Memory B cell (primary cell): ENCODE measurements around the gene DNAH12.
"Not testable (repeated sequence)": the region's sequence is repeated elsewhere in the genome, so short reads cannot be mapped to it uniquely, and the experiment has no call there.

Source experiments
- ATAC-seq: fragments of 150-1000 bp; cut with Tn5 transposase; 2 replicates; pipeline ENCODE4 v1.10.0; 2021; ENCODE audit warnings: low read depth, mild to moderate bottlenecking, moderate library complexity
- DNase-seq, 2 donors: peaks; one replicate each; pipeline ENCODE4 v3.0.0; 2022; ENCODE audit warnings: low spot score in 2 of 2
- H3K27ac Mint-ChIP-seq: one replicate; pipeline ENCODE4 v1.8.0; 2022; ENCODE audit warnings: mild to moderate bottlenecking, moderate library complexity, mixed read lengths
- H3K27me3 Mint-ChIP-seq: one replicate; pipeline ENCODE4 v1.8.0; 2022; ENCODE audit warnings: mixed read lengths
- H3K36me3 Mint-ChIP-seq: one replicate; pipeline ENCODE4 v1.8.0; 2022; ENCODE audit warnings: mild to moderate bottlenecking, mixed read lengths
- H3K4me1 Mint-ChIP-seq: one replicate; pipeline ENCODE4 v1.8.0; 2022; ENCODE audit warnings: mixed read lengths
- H3K4me3 Mint-ChIP-seq: one replicate; pipeline ENCODE4 v1.8.0; 2022; ENCODE audit warnings: mild to moderate bottlenecking, moderate library complexity, mixed read lengths
- H3K9me3 Mint-ChIP-seq: one replicate; pipeline ENCODE4 v1.8.0; 2022; ENCODE audit warnings: mixed read lengths

The DNAH12 gene

GRCh38 chr3:57556459-57557084, 12.4 kb upstream of the DNAH12 start:
- Mint-ChIP-seq H3K9me3 (no peaks in the 10 kb centered on the region), H3K4me1 (peaks cover 21% of the 10 kb centered on the region), H3K27ac (peak overlapping the region; percentile 100), H3K4me3 (peak overlapping the region; percentile 99), H3K27me3 (no peaks in the 10 kb centered on the region), H3K36me3 (peaks cover 8% of the 10 kb centered on the region)
- ATAC-seq (peak; percentile 40), DNase-seq (peak in 1 of 2 donors; percentile 28)

DNA sequence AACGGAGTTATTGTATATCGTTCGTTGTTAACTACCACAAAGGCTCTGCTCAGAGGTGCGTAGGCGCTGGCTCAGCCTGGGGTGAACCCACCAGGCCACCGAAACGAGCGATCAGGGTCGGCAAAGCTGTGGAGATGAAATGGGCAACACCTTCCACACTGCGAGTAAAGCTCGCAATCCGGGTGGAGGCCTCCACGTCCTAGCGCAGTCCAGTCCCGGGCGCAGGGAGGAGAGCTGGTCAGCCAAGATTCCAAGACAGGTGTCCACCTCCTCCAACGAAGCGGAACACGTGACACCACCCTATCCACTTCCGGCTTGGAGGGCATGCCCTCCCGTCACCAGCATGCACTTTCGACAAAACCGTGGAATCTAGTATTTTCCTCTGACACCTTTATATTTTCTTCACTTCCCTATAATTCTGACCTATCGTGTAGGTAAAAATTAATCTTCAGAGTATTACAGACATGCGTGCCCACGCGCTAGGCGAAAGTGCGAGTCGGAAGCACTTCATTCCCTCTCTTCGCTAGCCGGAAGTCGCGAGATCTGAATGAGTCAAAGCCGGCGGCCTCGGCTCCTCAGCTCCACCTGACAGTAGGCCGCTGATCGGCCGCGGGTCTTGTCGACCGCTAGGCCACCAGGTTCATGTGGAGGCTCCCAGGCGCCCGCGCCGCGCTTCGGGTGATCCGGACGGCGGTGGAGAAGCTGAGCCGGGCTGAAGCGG, 11.8 kb upstream of the DNAH12 start, which contains the start of gene PDE12:
Gene PDE12 (plus strand): TSS at position 537 of the 721 bp plus-strand sequence. CDS start 106 bp downstream, at position 643.
- H3K4me1 Mint-ChIP-seq: peaks cover 21% of the 10 kb centered on the region

DNA sequence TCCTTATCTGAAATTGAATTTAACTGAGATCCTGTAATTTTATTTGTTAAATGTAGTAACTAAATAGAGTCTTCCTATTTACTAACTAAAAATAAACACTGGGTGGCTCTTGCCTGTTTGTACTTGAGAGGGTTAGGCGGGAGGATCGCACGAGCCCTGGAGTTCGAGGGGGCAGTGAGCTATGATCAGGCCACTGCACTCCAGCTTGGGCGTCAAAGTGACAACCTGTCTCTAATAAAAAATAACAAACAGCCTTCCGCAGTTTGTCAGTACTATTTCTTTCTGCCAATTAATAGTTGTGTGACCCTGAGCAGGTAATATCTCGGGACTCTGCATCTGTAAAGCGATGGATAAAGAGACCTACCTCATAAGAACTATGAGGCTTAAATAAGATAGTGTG, 11.2 kb upstream of the DNAH12 start:
- H3K4me1 Mint-ChIP-seq: peaks cover 21% of the 10 kb centered on the region
- ATAC-seq: no peak
- H3K36me3 Mint-ChIP-seq: peaks cover 6% of the 10 kb centered on the region
- peak overlapping the region; percentile 99 for H3K4me3 Mint-ChIP-seq
- peak overlapping the region; percentile 100 for H3K27ac Mint-ChIP-seq
- H3K27me3 Mint-ChIP-seq: no peaks in the 10 kb centered on the region
- H3K9me3 Mint-ChIP-seq: no peaks in the 10 kb centered on the region
- DNase-seq: no peak

More for the DNA sequence above, 11.8 kb upstream of the DNAH12 start, which contains the start of gene PDE12:
- Mint-ChIP-seq H3K36me3 (peaks cover 8% of the 10 kb centered on the region), H3K27ac (peak within 1 kb of the TSS; percentile 100), H3K4me3 (peak within 1 kb of the TSS; percentile 99), H3K9me3 (no peaks in the 10 kb centered on the region), H3K27me3 (no peaks in the 10 kb centered on the region)
- DNase-seq (peak; percentile 79 to 88), ATAC-seq (peak; percentile 80)

GRCh38 chr3:57546616-57547015, 2.5 kb upstream of the DNAH12 start:
- Mint-ChIP-seq H3K36me3 (no peaks in the 10 kb centered on the region), H3K4me1 (peaks cover 9% of the 10 kb centered on the region), H3K4me3 (no peak overlapping the region), H3K27me3 (no peaks in the 10 kb centered on the region), H3K9me3 (no peaks in the 10 kb centered on the region), H3K27ac (no peak overlapping the region)
- ATAC-seq: no peak
- no peak for DNase-seq

- no peak overlapping the region for H3K4me3 Mint-ChIP-seq
- no peaks in the 10 kb centered on the region for H3K27me3 Mint-ChIP-seq
- DNase-seq (no peak), ATAC-seq (no peak)
- peaks cover 9% of the 10 kb centered on the region for H3K4me1 Mint-ChIP-seq
- H3K9me3 Mint-ChIP-seq: no peaks in the 10 kb centered on the region
- H3K36me3 Mint-ChIP-seq: no peaks in the 10 kb centered on the region
- no peak overlapping the region for H3K27ac Mint-ChIP-seq
Observed at GRCh38 chr3:57545636-57546268, 1.6 kb upstream of the DNAH12 start.

- H3K4me1 Mint-ChIP-seq: no peaks in the 10 kb centered on the region
- H3K9me3 Mint-ChIP-seq: peaks cover 1% of the 10 kb centered on the region
- H3K27me3 Mint-ChIP-seq: no peaks in the 10 kb centered on the region
- no peaks in the 10 kb centered on the region for H3K36me3 Mint-ChIP-seq
- ATAC-seq: no peak
- H3K4me3 Mint-ChIP-seq: no peak overlapping the region
- no peak for DNase-seq
- no peak overlapping the region for H3K27ac Mint-ChIP-seq
Observed at GRCh38 chr3:57538465-57538864, 5.7 kb downstream of the DNAH12 start.

DNA sequence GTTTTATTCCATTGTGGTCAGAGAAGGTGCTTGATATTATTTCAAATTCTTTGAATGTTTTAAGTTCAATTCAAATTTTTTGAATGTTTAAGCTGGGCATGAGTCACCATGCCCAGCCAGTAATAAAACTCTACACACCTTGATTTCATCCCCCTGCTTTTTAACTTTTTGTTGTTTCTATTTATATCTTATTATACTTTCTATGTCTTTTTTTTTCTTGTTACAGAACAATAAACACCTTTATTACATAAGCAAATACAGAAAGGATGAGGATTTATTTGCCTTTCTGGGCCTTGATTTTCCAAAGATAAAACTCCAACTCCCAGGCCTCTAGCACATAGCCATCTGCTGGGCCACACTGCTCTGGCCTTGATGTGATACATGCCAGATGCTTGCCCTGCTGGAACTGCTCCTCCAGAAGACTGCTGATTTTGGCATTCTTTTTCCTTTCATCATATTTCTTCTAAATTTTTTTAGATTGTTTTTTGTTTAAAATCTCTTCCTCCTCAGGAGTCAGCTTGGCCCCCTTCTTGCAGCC, 14.0 kb downstream of the DNAH12 start:
- Mint-ChIP-seq H3K27me3 (no peaks in the 10 kb centered on the region), H3K4me3 (no peak overlapping the region), H3K9me3 (peaks cover 1% of the 10 kb centered on the region), H3K4me1 (no peaks in the 10 kb centered on the region), H3K27ac (no peak overlapping the region), H3K36me3 (no peaks in the 10 kb centered on the region)
- no peak for DNase-seq
- no peak for ATAC-seq

DNA sequence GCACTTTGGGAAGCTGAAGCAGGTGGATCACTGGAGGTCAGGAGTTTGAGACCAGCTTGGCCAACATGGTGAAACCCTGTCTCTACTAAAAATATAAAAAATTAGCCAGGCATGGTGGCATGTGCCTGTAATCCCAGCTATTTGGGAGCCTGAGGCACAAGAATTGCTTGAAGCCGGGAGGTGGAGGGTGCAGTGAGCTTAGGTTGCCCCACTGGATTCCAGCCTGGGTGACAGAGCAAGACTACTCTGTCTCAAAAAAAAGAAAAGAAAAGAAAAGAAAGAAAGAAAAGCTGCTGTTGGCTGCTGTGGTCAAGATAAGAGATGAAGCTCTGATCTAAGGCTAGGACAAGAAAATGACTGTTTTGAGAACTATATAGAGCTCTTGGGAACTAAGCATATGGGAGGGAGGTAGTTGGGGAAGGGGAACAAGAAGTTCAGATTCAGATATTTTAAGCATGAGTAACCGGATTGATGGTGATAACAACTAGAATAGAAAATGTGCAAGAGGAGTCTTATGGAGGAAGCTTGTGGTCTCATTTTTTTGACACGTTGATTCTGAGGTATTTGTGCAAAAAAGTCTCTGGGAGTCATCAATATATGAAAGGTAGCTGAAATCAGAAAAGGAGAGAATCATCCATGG, 25.7 kb downstream of the DNAH12 start:
- Mint-ChIP-seq H3K9me3 (no peaks in the 10 kb centered on the region), H3K4me3 (no peak overlapping the region), H3K36me3 (no peaks in the 10 kb centered on the region), H3K27me3 (peaks cover 3% of the 10 kb centered on the region), H3K4me1 (peaks cover 3% of the 10 kb centered on the region), H3K27ac (no peak overlapping the region)
- ATAC-seq (no peak), DNase-seq (no peak)

GRCh38 chr3:57512166-57512565, 32.0 kb downstream of the DNAH12 start:
- DNase-seq (no peak), ATAC-seq (no peak)
- H3K4me3 Mint-ChIP-seq: no peak overlapping the region
- peaks cover 3% of the 10 kb centered on the region for H3K27me3 Mint-ChIP-seq
- H3K27ac Mint-ChIP-seq: no peak overlapping the region
- H3K4me1 Mint-ChIP-seq: no peaks in the 10 kb centered on the region
- no peaks in the 10 kb centered on the region for H3K9me3 Mint-ChIP-seq
- no peaks in the 10 kb centered on the region for H3K36me3 Mint-ChIP-seq

DNA sequence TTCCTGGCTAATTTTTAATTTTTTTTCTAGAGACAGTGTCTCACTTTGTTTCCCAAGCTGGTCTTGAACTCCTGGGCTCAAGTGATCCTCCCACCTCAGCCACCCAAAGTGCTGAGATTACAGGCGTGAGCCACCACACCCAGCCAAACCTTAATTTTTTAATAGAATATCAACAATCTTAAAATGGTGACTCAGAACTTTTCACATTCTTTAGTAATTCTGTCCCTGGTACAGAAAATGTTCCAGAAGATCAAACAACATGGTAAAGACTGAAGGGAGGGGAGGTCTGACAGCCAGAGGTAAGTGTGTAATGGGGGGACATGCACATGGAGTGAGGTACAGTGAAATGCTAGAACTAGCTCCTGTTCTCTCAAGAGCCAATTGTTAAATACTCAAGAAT, 38.2 kb downstream of the DNAH12 start:
- Mint-ChIP-seq H3K27ac (no peak overlapping the region), H3K27me3 (peaks cover 3% of the 10 kb centered on the region), H3K9me3 (no peaks in the 10 kb centered on the region), H3K4me1 (no peaks in the 10 kb centered on the region), H3K36me3 (no peaks in the 10 kb centered on the region), H3K4me3 (no peak overlapping the region)
- ATAC-seq (no peak), DNase-seq (no peak)

GRCh38 chr3:57500506-57500905, 43.6 kb downstream of the DNAH12 start:
- no peak for DNase-seq
- ATAC-seq: no peak
- Mint-ChIP-seq H3K27me3 (peaks cover 2% of the 10 kb centered on the region), H3K4me3 (no peak overlapping the region), H3K9me3 (no peaks in the 10 kb centered on the region), H3K36me3 (no peaks in the 10 kb centered on the region), H3K4me1 (no peaks in the 10 kb centered on the region), H3K27ac (no peak overlapping the region)

- H3K27me3 Mint-ChIP-seq: no peaks in the 10 kb centered on the region
- ATAC-seq: no peak
- H3K9me3 Mint-ChIP-seq: no peaks in the 10 kb centered on the region
- DNase-seq: no peak
- H3K36me3 Mint-ChIP-seq: no peaks in the 10 kb centered on the region
- no peak overlapping the region for H3K27ac Mint-ChIP-seq
- no peak overlapping the region for H3K4me3 Mint-ChIP-seq
- no peaks in the 10 kb centered on the region for H3K4me1 Mint-ChIP-seq
Observed at GRCh38 chr3:57497904-57498303, 46.2 kb downstream of the DNAH12 start.

DNA sequence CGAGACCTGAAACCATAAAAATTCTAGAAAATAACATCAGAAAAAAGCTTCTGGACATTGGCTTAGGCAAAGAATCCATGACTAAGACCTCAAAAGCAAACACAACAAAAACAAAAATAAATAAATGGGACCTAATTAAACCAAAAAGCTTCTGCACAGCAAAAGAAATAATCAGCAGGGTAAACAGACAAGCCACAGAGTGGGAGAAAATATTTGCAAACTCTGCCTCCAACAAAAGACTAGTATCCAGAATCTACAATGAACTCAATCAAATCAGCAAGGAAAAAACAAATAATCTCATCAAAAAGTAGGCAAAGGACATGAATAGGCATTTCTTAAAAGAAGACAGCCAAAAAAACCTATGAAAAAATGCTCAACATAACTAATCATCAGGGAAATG, 59.6 kb downstream of the DNAH12 start:
- Mint-ChIP-seq H3K27ac (no peak overlapping the region), H3K4me1 (peaks cover 3% of the 10 kb centered on the region), H3K9me3 (peaks cover 3% of the 10 kb centered on the region), H3K27me3 (peaks cover 2% of the 10 kb centered on the region), H3K36me3 (no peaks in the 10 kb centered on the region), H3K4me3 (no peak overlapping the region)
- ATAC-seq (no peak), DNase-seq (no peak)

GRCh38 chr3:57477193-57477592, 67.0 kb downstream of the DNAH12 start:
- H3K9me3 Mint-ChIP-seq, DNase-seq, ATAC-seq, H3K4me3 Mint-ChIP-seq, H3K27ac Mint-ChIP-seq, H3K36me3 Mint-ChIP-seq, H3K27me3 Mint-ChIP-seq, H3K4me1 Mint-ChIP-seq: not testable (repeated sequence)
